ENCODE measurements around the gene FZR1.

DNA sequence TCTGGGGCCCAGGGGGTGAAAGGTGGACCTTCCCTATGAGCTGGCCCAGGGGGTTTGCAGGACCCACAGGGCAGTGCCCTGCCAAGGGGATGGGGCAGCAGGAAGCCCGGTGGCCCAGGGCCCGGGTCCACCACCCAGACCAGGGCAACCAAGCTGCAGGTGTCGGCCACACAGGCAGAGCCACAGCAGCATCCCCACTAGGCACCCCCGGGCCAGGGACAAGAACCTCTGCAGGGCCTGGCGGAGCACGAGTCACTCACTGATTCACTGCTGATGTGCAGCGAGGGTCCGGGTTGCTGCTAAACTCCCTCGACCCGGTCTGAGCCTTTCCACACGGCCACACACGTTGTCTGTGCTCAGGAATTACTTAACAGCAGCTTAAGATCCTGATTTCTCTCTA is 8.8 kb downstream of the FZR1 start:
- TF ChIP-seq SP4 (CRISPR knock-in tag; IDR thresholded peaks at IDR 0.05) (no peak), TCF7L2 (IDR thresholded peaks at IDR 0.05; ENCODE audit: low read depth, low read length) (no peak), ZBTB21 (CRISPR knock-in tag; IDR thresholded peaks at IDR 0.05) (no peak), RXRA (CRISPR knock-in tag; IDR thresholded peaks at IDR 0.05) (no peak), REST (IDR thresholded peaks at IDR 0.05; ENCODE audit: borderline replicate concordance in 1 of 2, low read depth in 1 of 2, low read length in 2 of 2) (no peak), RAD21 (CRISPR knock-in tag; IDR thresholded peaks at IDR 0.05) (no peak), ZNF121 (CRISPR knock-in tag; IDR thresholded peaks at IDR 0.05) (no peak), ZNF260 (CRISPR knock-in tag; IDR thresholded peaks at IDR 0.05; ENCODE audit: borderline replicate concordance, low read depth) (no peak), NR2F6 (IDR thresholded peaks at IDR 0.05) (no peak), NR2F6 (CRISPR knock-in tag; IDR thresholded peaks at IDR 0.05) (no peak), EHMT2 (IDR thresholded peaks at IDR 0.05; ENCODE audit: borderline replicate concordance, low read depth, low read length) (no peak), NCOA2 (CRISPR knock-in tag; IDR thresholded peaks at IDR 0.05) (no peak), JUND (CRISPR knock-in tag; IDR thresholded peaks at IDR 0.05) (no peak)
- TF ChIP-seq, protein P1, sequence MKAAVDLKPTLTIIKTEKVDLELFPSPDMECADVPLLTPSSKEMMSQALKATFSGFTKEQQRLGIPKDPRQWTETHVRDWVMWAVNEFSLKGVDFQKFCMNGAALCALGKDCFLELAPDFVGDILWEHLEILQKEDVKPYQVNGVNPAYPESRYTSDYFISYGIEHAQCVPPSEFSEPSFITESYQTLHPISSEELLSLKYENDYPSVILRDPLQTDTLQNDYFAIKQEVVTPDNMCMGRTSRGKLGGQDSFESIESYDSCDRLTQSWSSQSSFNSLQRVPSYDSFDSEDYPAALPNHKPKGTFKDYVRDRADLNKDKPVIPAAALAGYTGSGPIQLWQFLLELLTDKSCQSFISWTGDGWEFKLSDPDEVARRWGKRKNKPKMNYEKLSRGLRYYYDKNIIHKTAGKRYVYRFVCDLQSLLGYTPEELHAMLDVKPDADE (CRISPR knock-in tag; IDR thresholded peaks at IDR 0.05) = no peak
- TF ChIP-seq, protein P2, sequence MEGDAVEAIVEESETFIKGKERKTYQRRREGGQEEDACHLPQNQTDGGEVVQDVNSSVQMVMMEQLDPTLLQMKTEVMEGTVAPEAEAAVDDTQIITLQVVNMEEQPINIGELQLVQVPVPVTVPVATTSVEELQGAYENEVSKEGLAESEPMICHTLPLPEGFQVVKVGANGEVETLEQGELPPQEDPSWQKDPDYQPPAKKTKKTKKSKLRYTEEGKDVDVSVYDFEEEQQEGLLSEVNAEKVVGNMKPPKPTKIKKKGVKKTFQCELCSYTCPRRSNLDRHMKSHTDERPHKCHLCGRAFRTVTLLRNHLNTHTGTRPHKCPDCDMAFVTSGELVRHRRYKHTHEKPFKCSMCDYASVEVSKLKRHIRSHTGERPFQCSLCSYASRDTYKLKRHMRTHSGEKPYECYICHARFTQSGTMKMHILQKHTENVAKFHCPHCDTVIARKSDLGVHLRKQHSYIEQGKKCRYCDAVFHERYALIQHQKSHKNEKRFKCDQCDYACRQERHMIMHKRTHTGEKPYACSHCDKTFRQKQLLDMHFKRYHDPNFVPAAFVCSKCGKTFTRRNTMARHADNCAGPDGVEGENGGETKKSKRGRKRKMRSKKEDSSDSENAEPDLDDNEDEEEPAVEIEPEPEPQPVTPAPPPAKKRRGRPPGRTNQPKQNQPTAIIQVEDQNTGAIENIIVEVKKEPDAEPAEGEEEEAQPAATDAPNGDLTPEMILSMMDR (CRISPR knock-in tag; IDR thresholded peaks at IDR 0.05) = no peak

Data from HepG2 (cell line).